H1 (cell line): ENCODE measurements around the gene CXCL5. TPM values are rescaled to one million over a fixed set of nuclear protein-coding genes. Genes with fewer than 3 reads are reported as not detected.

Source experiments
- polyA plus RNA-seq, 7 experiments: library from polyadenylated mRNA; depleted of rRNA in 3 of 7; stranded (reverse) in 5 of 7; unstranded in 2 of 7; fragments of >200 nt in 5 of 7; fragments of 200-250 nt in 2 of 7; gene quantifications; 1 replicate in 5 of 7; 2 replicates in 1 of 7; 4 replicates in 1 of 7; pipeline versions ENCODE4 v1.2.1 to v1.2.3, GENCODE V29; 2011 to 2013; ENCODE audit warnings: missing spikeins in 2 of 7, mixed read lengths in 2 of 7
- total RNA-seq: library from RNA; stranded (reverse); fragmentation: NEBNext Ultra II Directional; extraction: Animal tissue kit (Norgen Biotek cat#: 25700); gene quantifications from 2 replicates; pipeline ENCODE4 v1.2.1, GENCODE V29; 2021
- TF ChIP-seq, protein P1 (sequence below): fragments of 300-600 bp; sonication (generic); IDR thresholded peaks from 2 replicates; pipeline ENCODE4 v1.7.1; 2012; ENCODE audit warnings: low read length, moderate library complexity, mild to moderate bottlenecking, inconsistent platforms; ENCODE audit not compliant: insufficient replicate concordance

CXCL5 gene
- total and polyA plus RNA-seq, 2 of the 8 experiments (the other 6 are each of a cell fraction or from before 2014, with no cell fraction given), result 10.9 to 15.6 TPM

DNA sequence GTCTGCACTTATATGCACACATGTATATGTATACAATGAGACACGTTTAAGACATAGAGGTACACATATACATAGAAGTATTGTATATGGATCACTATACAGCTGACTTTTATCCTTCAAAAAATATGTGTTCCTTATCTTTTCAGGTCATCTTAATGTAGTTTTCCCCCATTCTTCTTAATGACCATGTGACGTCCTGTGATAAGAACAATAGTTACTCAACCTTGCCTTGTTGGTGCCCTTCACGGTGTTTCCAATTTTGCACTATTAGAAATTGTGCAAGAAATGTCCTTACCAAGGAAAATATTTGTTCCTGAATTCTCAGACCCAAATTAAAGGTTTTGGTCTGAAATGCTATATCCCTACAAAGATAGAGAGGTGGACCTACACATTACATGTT, 9.4 kb downstream of the CXCL5 start (continued):
- TF ChIP-seq, protein P1, sequence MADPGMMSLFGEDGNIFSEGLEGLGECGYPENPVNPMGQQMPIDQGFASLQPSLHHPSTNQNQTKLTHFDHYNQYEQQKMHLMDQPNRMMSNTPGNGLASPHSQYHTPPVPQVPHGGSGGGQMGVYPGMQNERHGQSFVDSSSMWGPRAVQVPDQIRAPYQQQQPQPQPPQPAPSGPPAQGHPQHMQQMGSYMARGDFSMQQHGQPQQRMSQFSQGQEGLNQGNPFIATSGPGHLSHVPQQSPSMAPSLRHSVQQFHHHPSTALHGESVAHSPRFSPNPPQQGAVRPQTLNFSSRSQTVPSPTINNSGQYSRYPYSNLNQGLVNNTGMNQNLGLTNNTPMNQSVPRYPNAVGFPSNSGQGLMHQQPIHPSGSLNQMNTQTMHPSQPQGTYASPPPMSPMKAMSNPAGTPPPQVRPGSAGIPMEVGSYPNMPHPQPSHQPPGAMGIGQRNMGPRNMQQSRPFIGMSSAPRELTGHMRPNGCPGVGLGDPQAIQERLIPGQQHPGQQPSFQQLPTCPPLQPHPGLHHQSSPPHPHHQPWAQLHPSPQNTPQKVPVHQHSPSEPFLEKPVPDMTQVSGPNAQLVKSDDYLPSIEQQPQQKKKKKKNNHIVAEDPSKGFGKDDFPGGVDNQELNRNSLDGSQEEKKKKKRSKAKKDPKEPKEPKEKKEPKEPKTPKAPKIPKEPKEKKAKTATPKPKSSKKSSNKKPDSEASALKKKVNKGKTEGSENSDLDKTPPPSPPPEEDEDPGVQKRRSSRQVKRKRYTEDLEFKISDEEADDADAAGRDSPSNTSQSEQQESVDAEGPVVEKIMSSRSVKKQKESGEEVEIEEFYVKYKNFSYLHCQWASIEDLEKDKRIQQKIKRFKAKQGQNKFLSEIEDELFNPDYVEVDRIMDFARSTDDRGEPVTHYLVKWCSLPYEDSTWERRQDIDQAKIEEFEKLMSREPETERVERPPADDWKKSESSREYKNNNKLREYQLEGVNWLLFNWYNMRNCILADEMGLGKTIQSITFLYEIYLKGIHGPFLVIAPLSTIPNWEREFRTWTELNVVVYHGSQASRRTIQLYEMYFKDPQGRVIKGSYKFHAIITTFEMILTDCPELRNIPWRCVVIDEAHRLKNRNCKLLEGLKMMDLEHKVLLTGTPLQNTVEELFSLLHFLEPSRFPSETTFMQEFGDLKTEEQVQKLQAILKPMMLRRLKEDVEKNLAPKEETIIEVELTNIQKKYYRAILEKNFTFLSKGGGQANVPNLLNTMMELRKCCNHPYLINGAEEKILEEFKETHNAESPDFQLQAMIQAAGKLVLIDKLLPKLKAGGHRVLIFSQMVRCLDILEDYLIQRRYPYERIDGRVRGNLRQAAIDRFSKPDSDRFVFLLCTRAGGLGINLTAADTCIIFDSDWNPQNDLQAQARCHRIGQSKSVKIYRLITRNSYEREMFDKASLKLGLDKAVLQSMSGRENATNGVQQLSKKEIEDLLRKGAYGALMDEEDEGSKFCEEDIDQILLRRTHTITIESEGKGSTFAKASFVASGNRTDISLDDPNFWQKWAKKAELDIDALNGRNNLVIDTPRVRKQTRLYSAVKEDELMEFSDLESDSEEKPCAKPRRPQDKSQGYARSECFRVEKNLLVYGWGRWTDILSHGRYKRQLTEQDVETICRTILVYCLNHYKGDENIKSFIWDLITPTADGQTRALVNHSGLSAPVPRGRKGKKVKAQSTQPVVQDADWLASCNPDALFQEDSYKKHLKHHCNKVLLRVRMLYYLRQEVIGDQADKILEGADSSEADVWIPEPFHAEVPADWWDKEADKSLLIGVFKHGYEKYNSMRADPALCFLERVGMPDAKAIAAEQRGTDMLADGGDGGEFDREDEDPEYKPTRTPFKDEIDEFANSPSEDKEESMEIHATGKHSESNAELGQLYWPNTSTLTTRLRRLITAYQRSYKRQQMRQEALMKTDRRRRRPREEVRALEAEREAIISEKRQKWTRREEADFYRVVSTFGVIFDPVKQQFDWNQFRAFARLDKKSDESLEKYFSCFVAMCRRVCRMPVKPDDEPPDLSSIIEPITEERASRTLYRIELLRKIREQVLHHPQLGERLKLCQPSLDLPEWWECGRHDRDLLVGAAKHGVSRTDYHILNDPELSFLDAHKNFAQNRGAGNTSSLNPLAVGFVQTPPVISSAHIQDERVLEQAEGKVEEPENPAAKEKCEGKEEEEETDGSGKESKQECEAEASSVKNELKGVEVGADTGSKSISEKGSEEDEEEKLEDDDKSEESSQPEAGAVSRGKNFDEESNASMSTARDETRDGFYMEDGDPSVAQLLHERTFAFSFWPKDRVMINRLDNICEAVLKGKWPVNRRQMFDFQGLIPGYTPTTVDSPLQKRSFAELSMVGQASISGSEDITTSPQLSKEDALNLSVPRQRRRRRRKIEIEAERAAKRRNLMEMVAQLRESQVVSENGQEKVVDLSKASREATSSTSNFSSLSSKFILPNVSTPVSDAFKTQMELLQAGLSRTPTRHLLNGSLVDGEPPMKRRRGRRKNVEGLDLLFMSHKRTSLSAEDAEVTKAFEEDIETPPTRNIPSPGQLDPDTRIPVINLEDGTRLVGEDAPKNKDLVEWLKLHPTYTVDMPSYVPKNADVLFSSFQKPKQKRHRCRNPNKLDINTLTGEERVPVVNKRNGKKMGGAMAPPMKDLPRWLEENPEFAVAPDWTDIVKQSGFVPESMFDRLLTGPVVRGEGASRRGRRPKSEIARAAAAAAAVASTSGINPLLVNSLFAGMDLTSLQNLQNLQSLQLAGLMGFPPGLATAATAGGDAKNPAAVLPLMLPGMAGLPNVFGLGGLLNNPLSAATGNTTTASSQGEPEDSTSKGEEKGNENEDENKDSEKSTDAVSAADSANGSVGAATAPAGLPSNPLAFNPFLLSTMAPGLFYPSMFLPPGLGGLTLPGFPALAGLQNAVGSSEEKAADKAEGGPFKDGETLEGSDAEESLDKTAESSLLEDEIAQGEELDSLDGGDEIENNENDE, result no peak
